ENCODE results near the gene ZFP14.

DNA sequence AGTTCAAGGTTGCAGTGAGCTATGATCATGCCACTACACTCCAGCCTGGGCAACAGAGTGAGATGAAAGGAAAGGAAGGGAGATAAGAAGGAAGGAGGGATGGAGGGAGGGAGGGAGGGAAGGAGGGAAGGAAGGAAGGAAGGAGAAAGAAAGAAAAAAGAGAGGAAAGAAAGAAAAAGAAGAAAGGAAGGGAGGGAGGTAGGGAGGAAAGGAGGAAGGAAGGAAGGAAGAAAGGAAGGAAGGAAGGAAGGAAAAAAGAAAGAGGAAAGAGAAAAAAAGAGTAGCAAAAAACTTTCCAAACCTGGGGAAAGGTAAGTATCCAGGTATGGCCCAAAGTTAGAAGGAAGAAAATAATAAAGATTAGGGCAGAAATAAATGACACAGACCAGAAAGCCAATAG lies 7.1 kb downstream of the ZFP14 start:
- TF ChIP-seq JUN (IDR thresholded peaks at IDR 0.05) = no peak
- TF ChIP-seq CTCF (IDR thresholded peaks at IDR 0.05) = no peak
- no peak for TF ChIP-seq POLR2A (IDR thresholded peaks at IDR 0.05; ENCODE audit: low read length)
- no peak for TF ChIP-seq CEBPB (IDR thresholded peaks at IDR 0.05)
- no peak for TF ChIP-seq REST (IDR thresholded peaks at IDR 0.05)
- TF ChIP-seq NFE2L2 (conservative IDR thresholded peaks at IDR 0.05; ENCODE audit: low read length) = no peak
- TF ChIP-seq POLR2AphosphoS2 (conservative IDR thresholded peaks at IDR 0.05; ENCODE audit: low read length) = no peak
- TF ChIP-seq, protein P1, sequence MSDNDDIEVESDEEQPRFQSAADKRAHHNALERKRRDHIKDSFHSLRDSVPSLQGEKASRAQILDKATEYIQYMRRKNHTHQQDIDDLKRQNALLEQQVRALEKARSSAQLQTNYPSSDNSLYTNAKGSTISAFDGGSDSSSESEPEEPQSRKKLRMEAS (IDR thresholded peaks at IDR 0.05) = no peak

Measured in A549 (cell line).